A673 (cell line): ENCODE measurements around the gene PDE4B. TPM values are rescaled to one million over a fixed set of nuclear protein-coding genes. Genes with fewer than 3 reads are reported as not detected.

Experiments used
- BruUV-seq: library from RNA; stranded (reverse); fragments of 400-500 nt; replicated peaks from 2 replicates; lab custom pipeline; 2021; lab: Mats Ljungman, UMichigan
- CTCF ChIA-PET: fragments of 300-600 bp; sonication (Branson Sonifier 250); formaldehyde crosslinking; loops from one replicate; lab custom pipeline; 2022; ENCODE audit warnings: antibody characterized with exemption; lab: Charles Lee
- POLR2A ChIA-PET: fragments of 300-600 bp; sonication (Branson Sonifier 250); formaldehyde crosslinking; loops from one replicate; lab custom pipeline; 2022; ENCODE audit warnings: antibody characterized with exemption; ENCODE audit not compliant: low non-redundant PET; lab: Charles Lee
- DNase-seq: peaks from one replicate; pipeline ENCODE4 v3.0.0-alpha.2; 2015; ENCODE audit warnings: low spot score
- H3K27ac ChIP-seq: fragments of 200-600 bp; sonication (generic); 2 replicates; pipeline ENCODE4 v1.5.1; 2016; ENCODE audit warnings: mixed run types, low read depth, mild to moderate bottlenecking, mixed read lengths, antibody characterized with exemption, low read length; ENCODE audit not compliant: poor library complexity, severe bottlenecking
- H3K27me3 ChIP-seq: fragments of 200-600 bp; sonication (generic); replicated peaks from 2 replicates; pipeline ENCODE4 v1.6.1; 2017; ENCODE audit warnings: mixed run types, low read depth, mild to moderate bottlenecking, mixed read lengths, antibody characterized with exemption, low read length; ENCODE audit not compliant: insufficient read depth, poor library complexity
- H3K36me3 ChIP-seq: fragments of 200-600 bp; sonication (generic); 2 replicates; pipeline ENCODE4 v1.6.1; 2016; ENCODE audit warnings: mixed run types, mild to moderate bottlenecking, mixed read lengths, antibody characterized with exemption, low read length; ENCODE audit not compliant: insufficient read depth, poor library complexity, severe bottlenecking
- H3K4me1 ChIP-seq: fragments of 200-600 bp; sonication (generic); 2 replicates; pipeline ENCODE4 v1.6.1; 2017; ENCODE audit warnings: mixed run types, mild to moderate bottlenecking, mixed read lengths, antibody characterized with exemption, low read length; ENCODE audit not compliant: insufficient read depth, poor library complexity, severe bottlenecking
- H3K4me3 ChIP-seq: fragments of 200-600 bp; sonication (generic); 2 replicates; pipeline ENCODE4 v1.5.1; 2016; ENCODE audit warnings: low read depth, mixed run types, mild to moderate bottlenecking, mixed read lengths, low read length; ENCODE audit not compliant: poor library complexity, severe bottlenecking
- H3K9me3 ChIP-seq: fragments of 200-600 bp; sonication (generic); 2 replicates; pipeline ENCODE4 v1.6.1; 2016; ENCODE audit warnings: mixed run types, low read depth, mild to moderate bottlenecking, mixed read lengths, antibody characterized with exemption, low read length; ENCODE audit not compliant: poor library complexity, severe bottlenecking
- CTCF ChIP-seq: fragments of 300-800, 200-600 bp; sonication (generic); conservative IDR thresholded peaks from 2 replicates; pipeline ENCODE4 v1.5.1; 2017; ENCODE audit warnings: low read depth, mild to moderate bottlenecking, antibody characterized with exemption, low read length, moderate library complexity, mixed read lengths
- EZH2 ChIP-seq: fragments of 200-600 bp; sonication (generic); IDR thresholded peaks from 2 replicates; pipeline ENCODE4 v1.6.1; 2017; ENCODE audit warnings: borderline replicate concordance, low read depth, mild to moderate bottlenecking, mixed read lengths, antibody characterized with exemption, low read length; ENCODE audit not compliant: poor library complexity, severe bottlenecking
- intact Hi-C: fragments of 100-400 bp; cut with micrococcal nuclease; formaldehyde crosslinking; loops from one replicate; pipeline ENCODE4 v1.10.0; 2022; ENCODE audit not compliant: unreplicated experiment
- total RNA-seq: library from RNA; stranded (reverse); gene quantifications from 2 replicates; pipeline ENCODE4 v1.2.3, GENCODE V29; 2021

The PDE4B gene
- total RNA-seq, 1 experiment from 2014 or later = 20.0 TPM

GRCh38 chr1:66354311-66355201, 561.9 kb downstream of the PDE4B start:
- TF ChIP-seq EZH2 (no peak), CTCF (no peak)
- no TSS peak for BruUV-seq
- H3K4me3 ChIP-seq = peak overlapping the region; percentile 37
- peak; percentile 69 for DNase-seq
- H3K9me3 ChIP-seq = no peaks in the 10 kb centered on the region
- H3K4me1 ChIP-seq = peaks cover 83% of the 10 kb centered on the region
- H3K36me3 ChIP-seq = no peaks in the 10 kb centered on the region
- POLR2A ChIA-PET = interaction anchor here (0.5 to 0.6 kb wide), 2 partner anchors 15 to 33 kb away, joined by 3 to 8 read pairs; no protein-coding TSS in a partner anchor
- CTCF ChIA-PET = no interaction called here
- H3K27me3 ChIP-seq = no peaks in the 10 kb centered on the region
- peak overlapping the region; percentile 94 for H3K27ac ChIP-seq
- intact Hi-C loops = loop anchor here (5.0 kb wide), 1 partner anchor 82 kb away; no protein-coding TSS in a partner anchor

GRCh38 chr1:66355756-66356155, 563.1 kb downstream of the PDE4B start:
- BruUV-seq = TSS peak; percentile 22
- Histone ChIP-seq H3K4me1 (peaks cover 84% of the 10 kb centered on the region), H3K27ac (no peak overlapping the region), H3K4me3 (no peak overlapping the region), H3K27me3 (no peaks in the 10 kb centered on the region), H3K36me3 (no peaks in the 10 kb centered on the region), H3K9me3 (no peaks in the 10 kb centered on the region)
- DNase-seq = no peak
- TF ChIP-seq EZH2 (no peak), CTCF (no peak)
- POLR2A ChIA-PET = no interaction called here
- intact Hi-C loops = no loop called here
- CTCF ChIA-PET = no interaction called here

- no peaks in the 10 kb centered on the region for H3K9me3 ChIP-seq
- peak overlapping the region; percentile 7 for H3K27ac ChIP-seq
- H3K4me3 ChIP-seq = no peak overlapping the region
- ChIA-PET POLR2A (interaction anchor here (0.5 kb wide), 1 partner anchor 42 kb away, joined by 3 read pairs; no protein-coding TSS in a partner anchor), CTCF (no interaction called here)
- H3K4me1 ChIP-seq = peaks cover 76% of the 10 kb centered on the region
- intact Hi-C loops = no loop called here
- no peak for TF ChIP-seq CTCF
- no peak for TF ChIP-seq EZH2
- peaks cover 3% of the 10 kb centered on the region for H3K36me3 ChIP-seq
- no peaks in the 10 kb centered on the region for H3K27me3 ChIP-seq
- no TSS peak for BruUV-seq
- no peak for DNase-seq
Measured at GRCh38 chr1:66356605-66357004, 563.9 kb downstream of the PDE4B start.
